Tibial nerve (tissue), 4 donors: Measurements from ENCODE around the gene COL4A2.
"Not testable (repeated sequence)": the region's sequence is repeated elsewhere in the genome, so short reads cannot be mapped to it uniquely, and the experiment has no call there.

Experiments used
- EP300 ChIP-seq, 2 donors: sonication (generic); formaldehyde crosslinking; IDR thresholded peaks; one replicate each; pipeline ENCODE4 v1.6.1; 2017; ENCODE audit warnings: antibody characterized with exemption in 2 of 2, mild to moderate bottlenecking in 1 of 2
- POLR2A ChIP-seq, 2 donors: fragments of 450-650 bp; IDR thresholded peaks; one replicate each; pipeline ENCODE4 v1.6.1; 2017; ENCODE audit warnings: antibody characterized with exemption in 2 of 2, mild to moderate bottlenecking in 2 of 2, moderate library complexity in 2 of 2
- TF ChIP-seq, protein P1 (sequence below), 5 experiments: fragments of 200-600 bp in 3 of 5; fragments of 450-650 bp in 2 of 5; sonication (generic) in 3 of 5; IDR thresholded peaks; one replicate each; pipeline ENCODE4 v1.5.1; 2016 to 2019; ENCODE audit warnings: antibody characterized with exemption in 5 of 5, mild to moderate bottlenecking in 3 of 5, moderate library complexity in 2 of 5

DNA sequence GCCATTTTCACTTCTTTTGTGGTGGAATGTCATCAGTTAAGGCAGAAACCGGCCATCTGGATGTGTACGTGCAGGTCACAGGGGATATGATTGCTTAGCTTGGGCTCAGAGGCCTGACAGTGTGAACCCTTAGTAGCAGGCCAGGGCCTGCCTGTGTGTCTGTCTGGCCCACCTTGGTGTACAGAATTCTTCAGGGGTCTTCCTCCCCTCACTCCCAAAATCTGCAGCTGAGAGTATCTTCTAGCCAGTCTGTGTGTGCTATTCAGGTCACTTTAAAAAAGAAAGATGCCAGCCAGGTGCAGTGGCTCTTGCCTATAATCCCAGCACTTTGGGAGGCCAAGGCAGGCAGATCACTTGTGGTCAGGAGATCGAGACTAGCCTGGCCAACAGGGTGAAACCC is 179.8 kb downstream of the COL4A2 start:
- TF ChIP-seq, protein P1, sequence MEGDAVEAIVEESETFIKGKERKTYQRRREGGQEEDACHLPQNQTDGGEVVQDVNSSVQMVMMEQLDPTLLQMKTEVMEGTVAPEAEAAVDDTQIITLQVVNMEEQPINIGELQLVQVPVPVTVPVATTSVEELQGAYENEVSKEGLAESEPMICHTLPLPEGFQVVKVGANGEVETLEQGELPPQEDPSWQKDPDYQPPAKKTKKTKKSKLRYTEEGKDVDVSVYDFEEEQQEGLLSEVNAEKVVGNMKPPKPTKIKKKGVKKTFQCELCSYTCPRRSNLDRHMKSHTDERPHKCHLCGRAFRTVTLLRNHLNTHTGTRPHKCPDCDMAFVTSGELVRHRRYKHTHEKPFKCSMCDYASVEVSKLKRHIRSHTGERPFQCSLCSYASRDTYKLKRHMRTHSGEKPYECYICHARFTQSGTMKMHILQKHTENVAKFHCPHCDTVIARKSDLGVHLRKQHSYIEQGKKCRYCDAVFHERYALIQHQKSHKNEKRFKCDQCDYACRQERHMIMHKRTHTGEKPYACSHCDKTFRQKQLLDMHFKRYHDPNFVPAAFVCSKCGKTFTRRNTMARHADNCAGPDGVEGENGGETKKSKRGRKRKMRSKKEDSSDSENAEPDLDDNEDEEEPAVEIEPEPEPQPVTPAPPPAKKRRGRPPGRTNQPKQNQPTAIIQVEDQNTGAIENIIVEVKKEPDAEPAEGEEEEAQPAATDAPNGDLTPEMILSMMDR (IDR thresholded peaks at IDR 0.05) = not testable (repeated sequence)
- not testable (repeated sequence) for TF ChIP-seq EP300, POLR2A (IDR thresholded peaks at IDR 0.05)
